ENCODE data around the gene ARMC7.
"Not testable (repeated sequence)": the region's sequence is repeated elsewhere in the genome, so short reads cannot be mapped to it uniquely, and the experiment has no call there.

ARMC7 gene

DNA sequence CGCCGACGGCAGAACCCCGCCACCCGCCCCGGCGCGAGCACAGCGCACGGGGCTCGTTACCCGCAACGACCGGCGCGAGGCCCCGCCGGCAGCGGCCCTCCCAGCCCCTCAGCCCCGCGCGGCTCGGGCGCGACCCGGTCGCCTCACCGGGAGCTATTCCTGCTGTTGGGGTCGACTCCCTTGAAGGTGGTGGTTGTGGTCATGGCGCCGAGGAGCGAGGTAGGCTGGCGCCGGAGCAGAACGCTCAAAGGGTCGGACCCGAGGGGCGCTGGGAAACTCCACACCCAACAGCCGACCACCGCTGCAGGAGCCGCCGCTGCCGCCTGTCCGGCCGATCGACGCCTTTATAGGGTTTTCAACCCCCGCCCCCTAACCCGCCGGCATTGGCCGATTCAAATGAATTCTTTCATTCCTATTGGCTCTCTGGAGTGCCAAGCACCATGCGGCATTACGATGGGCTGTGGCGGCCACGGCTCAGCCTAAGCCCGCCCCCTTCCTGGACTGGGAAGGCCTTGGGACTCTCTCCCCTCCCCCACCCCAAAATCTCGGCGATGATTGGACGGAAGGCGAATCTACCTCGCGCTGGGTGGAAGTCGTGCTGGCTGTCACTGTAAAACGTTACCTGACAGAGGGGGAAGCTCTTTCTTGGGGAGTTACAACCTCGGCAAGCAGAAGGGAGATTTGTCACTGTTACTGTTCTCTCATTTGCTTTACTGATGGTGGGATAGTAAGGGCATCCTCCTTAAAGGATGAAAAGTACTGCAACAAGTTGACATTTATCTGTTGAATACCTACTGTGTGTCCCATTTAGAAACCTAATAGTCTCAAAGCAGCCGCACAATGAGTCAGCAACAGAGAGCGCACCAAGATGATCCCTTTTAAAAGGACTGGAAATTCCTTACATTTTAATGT, 44.7 kb downstream of the ARMC7 start, which contains the start of gene JPT1:
TSS of gene JPT1 (minus strand) at position 318 of the 912 bp plus-strand sequence. CDS start at position 203, 115 bp downstream.
- peak; percentile 98 for DNase-seq

- DNase-seq, result no peak
Observed at GRCh38 chr17:75155191-75155601, 45.4 kb downstream of the ARMC7 start.

DNA sequence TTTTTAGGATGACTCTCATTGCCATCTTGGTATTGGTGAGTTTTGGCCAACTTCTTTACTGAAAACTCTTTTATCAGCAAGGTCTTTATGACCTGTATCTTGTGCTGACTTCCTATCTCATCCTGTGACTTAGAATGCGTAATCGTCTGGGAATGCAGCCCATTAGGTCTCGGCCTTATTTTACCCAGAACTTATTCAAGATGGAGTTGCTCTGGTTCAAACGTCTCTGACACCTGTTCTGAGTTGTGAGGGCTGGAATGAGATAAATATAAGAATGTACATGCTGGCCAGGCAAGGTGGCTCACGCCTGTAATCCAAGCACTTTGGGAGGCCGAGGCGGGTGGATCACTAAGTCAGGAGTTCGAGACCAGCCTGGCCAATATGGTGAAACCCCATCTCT, 48.7 kb downstream of the ARMC7 start:
- not testable (repeated sequence) for DNase-seq

GRCh38 chr17:75159196-75160031, 49.6 kb downstream of the ARMC7 start:
- no peak for DNase-seq

DNA sequence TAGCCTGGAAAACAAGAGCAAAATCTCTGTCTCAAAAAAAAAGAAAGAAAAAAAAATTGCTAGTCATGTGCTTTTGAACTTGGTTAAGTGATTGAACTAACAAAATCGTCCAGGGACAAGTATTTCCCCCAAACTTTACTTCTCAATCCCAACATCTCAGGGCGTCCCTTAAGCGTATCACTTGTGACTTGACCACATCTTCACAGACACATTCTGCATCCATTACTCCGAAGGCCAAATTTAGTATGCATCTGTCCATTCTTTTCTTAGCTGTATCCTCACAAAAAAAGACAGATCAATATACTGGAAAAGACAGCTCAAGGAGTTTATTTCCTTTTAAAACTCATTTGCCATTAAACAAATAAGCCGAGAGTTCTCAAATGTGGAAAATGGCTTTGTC, 50.4 kb downstream of the ARMC7 start:
- DNase-seq, result no peak

DNA sequence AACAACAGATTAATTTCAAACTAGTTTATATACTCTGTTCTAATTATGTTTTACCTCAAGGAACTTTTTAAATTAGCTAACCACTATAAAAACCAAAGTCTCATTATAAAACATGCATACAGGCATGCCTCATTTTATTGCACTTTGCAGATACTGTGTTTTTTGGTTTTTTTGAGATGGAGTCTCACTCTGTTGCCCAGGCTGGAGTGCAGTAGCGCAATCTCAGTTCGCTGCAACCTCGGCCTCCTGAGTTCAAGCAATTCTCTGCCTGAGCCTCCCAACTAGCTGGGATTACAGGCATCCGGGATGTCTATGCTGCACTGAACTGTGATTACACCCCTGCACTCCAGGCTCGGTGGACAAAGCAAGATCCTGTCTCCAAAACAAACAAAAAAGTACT, 53.3 kb downstream of the ARMC7 start:
- no peak for DNase-seq

DNA sequence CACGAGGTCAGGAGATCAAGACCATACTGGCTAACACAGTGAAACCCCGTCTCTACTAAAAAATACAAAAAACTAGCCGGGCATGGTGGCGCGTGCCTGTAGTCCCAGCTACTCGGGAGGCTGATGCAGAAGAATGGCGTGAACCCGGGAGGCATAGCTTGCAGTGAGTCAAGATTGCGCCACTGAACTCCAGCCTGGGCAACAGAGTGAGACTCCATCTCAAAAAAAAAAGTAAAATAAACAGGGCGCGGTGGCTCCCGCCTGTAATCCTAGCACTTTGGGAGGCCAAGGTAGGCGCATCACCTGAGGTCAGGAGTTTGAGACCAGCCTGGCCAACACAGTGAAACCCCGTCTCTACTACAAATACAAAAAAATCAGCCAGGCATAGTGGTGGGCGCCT, 54.8 kb downstream of the ARMC7 start:
- not testable (repeated sequence) for DNase-seq

GRCh38 chr17:75168998-75169397, 59.2 kb downstream of the ARMC7 start:
- DNase-seq, result no peak

DNA sequence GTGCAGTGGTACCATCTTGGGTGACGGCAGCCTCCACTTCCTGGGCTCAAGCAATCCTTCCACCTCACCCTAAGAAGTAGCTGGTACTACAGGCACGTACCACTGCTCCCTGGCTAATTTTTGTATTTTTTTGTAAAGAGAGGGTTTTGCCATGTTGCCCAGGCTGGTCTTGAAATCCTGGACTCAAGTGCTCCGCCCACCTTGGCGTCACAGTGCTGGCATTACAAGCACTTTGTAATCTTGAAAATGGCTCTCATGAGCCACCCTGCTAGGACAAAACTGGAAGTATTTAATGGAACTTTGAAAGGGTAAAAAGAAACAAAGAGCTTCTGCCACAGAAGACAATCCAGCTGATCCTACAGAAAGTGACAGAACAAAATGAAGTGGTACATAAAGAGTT, 63.8 kb downstream of the ARMC7 start:
- DNase-seq, result no peak

- DNase-seq, result no peak
Observed at GRCh38 chr17:75174996-75175395, 65.2 kb downstream of the ARMC7 start.

DNA sequence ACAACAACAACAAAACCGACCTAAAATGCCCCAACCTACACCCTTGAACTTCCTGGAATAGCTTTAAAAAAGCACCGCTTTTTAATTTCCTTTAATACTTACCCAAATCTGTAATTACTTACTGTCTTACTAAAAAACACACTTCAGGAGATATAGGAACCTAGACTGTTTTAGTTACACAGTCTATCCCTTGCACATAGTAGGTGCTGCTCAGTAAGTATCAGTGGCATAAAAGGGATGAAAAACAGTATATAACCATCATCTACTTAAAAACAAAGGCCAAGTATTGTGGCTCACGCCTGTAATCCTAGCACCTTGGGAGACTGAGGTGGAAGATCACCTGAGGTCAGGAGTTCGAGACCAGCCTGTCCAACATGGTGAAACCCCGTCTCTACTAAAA, 66.9 kb downstream of the ARMC7 start:
- DNase-seq, result no peak

- no peak for DNase-seq
Observed at GRCh38 chr17:75178453-75178852, 68.7 kb downstream of the ARMC7 start.
